CD4-positive, alpha-beta memory T cell (primary cell): ENCODE measurements around the gene QSOX2. TPM values are rescaled to one million over a fixed set of nuclear protein-coding genes. Genes with fewer than 3 reads are reported as not detected.

Experiments used
- CTCF ChIA-PET: fragments of 350-600 bp; sonication (Branson Sonifier 250); formaldehyde crosslinking; loops from one replicate; lab custom pipeline; 2021; ENCODE audit warnings: inconsistent platforms; ENCODE audit not compliant: partially characterized antibody; lab: Charles Lee
- POLR2A ChIA-PET: fragments of 350-600 bp; sonication (Branson Sonifier 250); formaldehyde crosslinking; loops from one replicate; lab custom pipeline; 2021; ENCODE audit not compliant: partially characterized antibody; lab: Charles Lee
- DNase-seq, 5 donors: peaks; one replicate each; pipeline versions ENCODE4 v3.0.0 to v3.0.0-alpha.2; 2020 to 2022; ENCODE audit warnings: mixed read lengths in 1 of 5
- H3K27ac ChIP-seq: one replicate; pipeline ENCODE4 v1.7.0; 2013; ENCODE audit warnings: low read depth, low read length
- H3K27me3 ChIP-seq: 2 replicates; pipeline ENCODE4 v1.7.0; 2013; ENCODE audit warnings: mild to moderate bottlenecking, low read length, moderate library complexity; ENCODE audit not compliant: insufficient read depth
- H3K36me3 ChIP-seq: 2 replicates; pipeline ENCODE4 v1.7.0; 2013; ENCODE audit warnings: mild to moderate bottlenecking, low read length, moderate library complexity; ENCODE audit not compliant: insufficient read depth
- H3K4me1 ChIP-seq: 2 replicates; pipeline ENCODE4 v1.7.0; 2013; ENCODE audit warnings: mild to moderate bottlenecking, low read length, moderate library complexity; ENCODE audit not compliant: insufficient read depth
- H3K4me3 ChIP-seq, 2 donors: one replicate each; pipeline ENCODE4 v1.7.0; 2013; ENCODE audit warnings: low read length in 2 of 2, mild to moderate bottlenecking in 1 of 2
- H3K9me3 ChIP-seq, 2 donors: one replicate each; pipeline ENCODE4 v1.7.0; 2013; ENCODE audit warnings: low read length in 2 of 2, control low read depth in 1 of 2; ENCODE audit not compliant: control insufficient read depth in 1 of 2
- H3K27ac Mint-ChIP-seq, 7 donors: one replicate each; pipeline ENCODE4 v1.8.0; 2020 to 2021; ENCODE audit warnings: mixed read lengths in 7 of 7, mild to moderate bottlenecking in 6 of 7, inconsistent platforms in 3 of 7, moderate library complexity in 3 of 7
- H3K27me3 Mint-ChIP-seq, 2 donors: one replicate each; pipeline ENCODE4 v1.8.0; 2020 to 2021; ENCODE audit warnings: mixed read lengths in 2 of 2
- H3K36me3 Mint-ChIP-seq, 2 donors: one replicate each; pipeline ENCODE4 v1.8.0; 2020 to 2021; ENCODE audit warnings: mixed read lengths in 2 of 2, inconsistent platforms in 1 of 2, mild to moderate bottlenecking in 1 of 2
- H3K4me1 Mint-ChIP-seq, 4 donors: one replicate each; pipeline ENCODE4 v1.8.0; 2020 to 2021; ENCODE audit warnings: mixed read lengths in 4 of 4, mild to moderate bottlenecking in 1 of 4
- H3K4me3 Mint-ChIP-seq, 8 donors: one replicate each; pipeline ENCODE4 v1.8.0; 2020 to 2021; ENCODE audit warnings: mixed read lengths in 8 of 8, mild to moderate bottlenecking in 7 of 8, moderate library complexity in 6 of 8, inconsistent platforms in 3 of 8
- H3K9me3 Mint-ChIP-seq, 8 donors: one replicate each; pipeline ENCODE4 v1.8.0; 2020 to 2021; ENCODE audit warnings: mixed read lengths in 8 of 8, mild to moderate bottlenecking in 5 of 8, inconsistent platforms in 3 of 8, moderate library complexity in 1 of 8
- intact Hi-C: fragments of 100-400 bp; cut with micrococcal nuclease; formaldehyde crosslinking; loops from one replicate; pipeline ENCODE4 v1.15.1; 2023
- polyA plus RNA-seq, 2 donors: library from polyadenylated mRNA; unstranded; fragments of 300-500 nt; fragmentation: Illumina TruSeq; gene quantifications; one replicate each; pipeline ENCODE4 v1.2.3, GENCODE V29; 2021
- total RNA-seq, 2 experiments: library from RNA; stranded (reverse); gene quantifications; one replicate each; pipeline ENCODE4 v1.2.3, GENCODE V29; 2021

The QSOX2 gene
- total and polyA plus RNA-seq, 4 experiments from 2014 or later, result 0.35 to 15.0 (median 7.9) TPM

DNA sequence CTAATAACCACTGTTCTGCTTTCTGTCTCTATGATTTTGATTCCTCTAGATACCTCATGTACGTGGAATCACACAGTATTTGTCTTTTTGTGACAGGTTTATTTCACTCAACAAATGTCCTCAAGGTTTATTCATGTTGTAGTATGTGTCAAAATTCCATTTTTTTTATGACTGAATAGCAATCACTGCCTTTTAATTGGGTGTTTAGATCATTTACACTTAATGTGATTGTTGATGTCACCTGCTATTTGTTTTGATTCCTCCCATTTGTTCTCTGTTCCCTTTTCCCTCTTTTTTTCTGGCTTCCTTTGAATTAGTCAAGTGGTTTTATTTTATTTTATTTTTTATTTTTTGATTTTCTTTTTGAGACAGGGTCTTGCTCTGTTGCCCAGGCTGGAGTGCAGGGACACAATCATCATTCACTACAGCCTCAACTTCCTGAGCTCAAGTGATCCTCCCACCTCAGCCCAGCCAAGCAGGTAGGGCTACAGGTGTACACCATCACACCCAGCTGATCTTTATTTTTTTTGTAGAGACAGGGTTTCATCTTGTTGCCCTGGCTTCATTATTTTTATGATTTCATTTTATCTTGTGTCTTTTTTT, 82.3 kb downstream of the QSOX2 start:
- no peak overlapping the region for H3K27ac ChIP-seq
- no peaks in the 10 kb centered on the region for H3K27me3 ChIP-seq
- no peaks in the 10 kb centered on the region for H3K36me3 Mint-ChIP-seq
- H3K27ac Mint-ChIP-seq, result no peak overlapping the region
- no peaks in the 10 kb centered on the region for H3K36me3 ChIP-seq
- intact Hi-C loops, result no loop called here
- POLR2A ChIA-PET, result no interaction called here
- no peaks in the 10 kb centered on the region for H3K4me1 Mint-ChIP-seq
- CTCF ChIA-PET, result interaction anchor here (1.2 kb wide), 1 partner anchor 121 kb away, joined by 4 read pairs; no protein-coding TSS in a partner anchor
- H3K4me3 ChIP-seq, result no peak overlapping the region
- DNase-seq, result no peak
- no peaks in the 10 kb centered on the region for H3K9me3 ChIP-seq
- H3K4me1 ChIP-seq, result no peaks in the 10 kb centered on the region
- H3K9me3 Mint-ChIP-seq, result peaks cover 0 to 7% (median 3%) of the 10 kb centered on the region in 8 donors
- H3K27me3 Mint-ChIP-seq, result peaks cover 4 to 8% of the 10 kb centered on the region in 2 donors
- H3K4me3 Mint-ChIP-seq, result no peak overlapping the region

DNA sequence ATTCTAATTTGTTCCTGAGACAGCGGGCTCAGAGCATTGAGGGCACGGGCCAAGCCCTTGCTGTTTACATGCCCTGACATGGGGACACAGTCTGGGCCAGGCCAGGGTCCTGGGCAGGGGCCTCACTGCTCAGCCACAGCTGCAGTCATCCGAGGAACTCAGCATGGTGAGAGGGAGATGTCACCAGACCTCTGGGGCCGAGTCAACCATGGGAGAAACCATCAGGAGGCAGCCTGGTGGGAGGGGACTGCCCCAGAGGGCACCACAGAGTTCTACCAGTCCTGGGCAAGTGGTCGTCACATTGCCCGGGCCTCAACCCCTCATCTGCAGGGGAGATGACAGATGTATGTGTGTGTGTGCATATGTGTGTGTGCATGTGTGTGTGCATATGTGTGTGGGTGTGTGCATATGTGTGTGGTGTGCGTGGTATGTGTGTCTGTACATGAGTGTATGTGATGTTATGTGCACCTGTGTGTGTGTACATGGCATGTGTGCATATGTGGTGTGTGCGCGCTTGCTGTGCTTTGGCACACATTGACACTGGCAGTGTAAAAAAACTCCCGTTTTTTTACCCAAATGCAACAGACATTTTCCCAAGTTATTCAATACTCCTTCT, 84.5 kb downstream of the QSOX2 start:
- Histone ChIP-seq H3K27me3 (no peaks in the 10 kb centered on the region), H3K27ac (no peak overlapping the region), H3K9me3 (no peaks in the 10 kb centered on the region), H3K4me1 (no peaks in the 10 kb centered on the region), H3K36me3 (no peaks in the 10 kb centered on the region), H3K4me3 (no peak overlapping the region)
- no peak for DNase-seq
- Mint-ChIP-seq H3K27me3 (peaks cover 5% of the 10 kb centered on the region in 2 donors), H3K9me3 (peaks cover 0 to 7% (median 3%) of the 10 kb centered on the region in 8 donors), H3K4me1 (no peaks in the 10 kb centered on the region), H3K36me3 (no peaks in the 10 kb centered on the region), H3K4me3 (no peak overlapping the region), H3K27ac (no peak overlapping the region)
- CTCF ChIA-PET, result no interaction called here
- intact Hi-C loops, result no loop called here
- POLR2A ChIA-PET, result no interaction called here

DNA sequence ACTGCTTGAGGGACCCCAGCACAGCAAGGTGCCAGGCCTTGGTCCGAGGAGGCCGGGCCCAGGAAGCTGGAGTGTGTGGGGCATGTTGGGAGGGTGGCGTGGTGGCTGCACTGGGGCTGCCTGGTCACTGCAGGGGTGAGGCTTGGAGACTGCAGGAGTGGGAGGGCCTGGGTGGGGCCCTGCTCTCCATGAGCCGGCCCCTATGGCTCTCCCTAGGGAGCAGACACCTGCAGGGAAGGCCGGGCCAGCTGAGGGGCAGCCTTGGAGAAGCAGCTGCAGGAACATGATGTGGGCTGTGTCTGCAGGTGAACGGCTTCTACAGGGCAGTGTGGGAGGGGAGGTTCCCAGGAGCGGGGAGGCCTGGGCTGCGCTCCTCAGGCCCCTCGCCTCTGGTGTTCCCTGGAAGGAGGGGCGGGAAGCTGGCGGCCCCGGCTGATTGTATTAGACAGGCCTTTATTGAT, 85.2 kb downstream of the QSOX2 start:
- no peak overlapping the region for H3K4me3 ChIP-seq
- H3K27ac Mint-ChIP-seq, result no peak overlapping the region
- ChIA-PET CTCF (no interaction called here), POLR2A (no interaction called here)
- no peaks in the 10 kb centered on the region for H3K4me1 ChIP-seq
- H3K27me3 Mint-ChIP-seq, result peaks cover 5 to 7% of the 10 kb centered on the region in 2 donors
- no peaks in the 10 kb centered on the region for H3K27me3 ChIP-seq
- intact Hi-C loops, result no loop called here
- no peaks in the 10 kb centered on the region for H3K36me3 ChIP-seq
- no peak overlapping the region for H3K4me3 Mint-ChIP-seq
- H3K9me3 Mint-ChIP-seq, result peaks cover 0 to 7% (median 3%) of the 10 kb centered on the region in 8 donors
- H3K4me1 Mint-ChIP-seq, result no peaks in the 10 kb centered on the region
- H3K27ac ChIP-seq, result no peak overlapping the region
- no peaks in the 10 kb centered on the region for H3K9me3 ChIP-seq
- DNase-seq, result no peak
- no peaks in the 10 kb centered on the region for H3K36me3 Mint-ChIP-seq

DNA sequence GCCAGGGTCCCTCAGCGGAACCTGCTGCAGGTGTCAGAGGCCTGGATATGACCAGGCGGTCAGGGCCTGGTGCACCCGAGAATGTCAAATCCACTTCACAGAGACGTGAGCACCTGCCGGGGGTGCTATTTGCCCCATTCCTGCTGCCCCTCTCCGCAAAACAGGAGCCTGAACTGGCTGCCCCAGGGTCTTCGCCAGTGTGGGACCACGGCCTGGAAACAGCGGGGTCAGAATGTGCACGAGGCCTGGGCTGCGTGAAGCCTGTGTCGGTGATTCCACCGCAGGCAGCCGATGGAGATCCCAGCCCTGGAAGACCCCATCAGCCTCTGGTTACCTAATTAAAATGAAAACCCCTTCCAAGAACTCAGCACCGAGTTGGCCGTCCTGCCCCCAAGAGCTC, 85.8 kb downstream of the QSOX2 start:
- peaks cover 7 to 12% of the 10 kb centered on the region in 2 donors for H3K27me3 Mint-ChIP-seq
- no peak overlapping the region for H3K4me3 ChIP-seq
- no peaks in the 10 kb centered on the region for H3K4me1 ChIP-seq
- no peak overlapping the region for H3K27ac Mint-ChIP-seq
- POLR2A ChIA-PET, result no interaction called here
- no peaks in the 10 kb centered on the region for H3K4me1 Mint-ChIP-seq
- peaks cover 0 to 7% (median 3%) of the 10 kb centered on the region in 8 donors for H3K9me3 Mint-ChIP-seq
- no peak for DNase-seq
- intact Hi-C loops, result no loop called here
- H3K36me3 Mint-ChIP-seq, result no peaks in the 10 kb centered on the region
- H3K27ac ChIP-seq, result no peak overlapping the region
- H3K9me3 ChIP-seq, result no peaks in the 10 kb centered on the region
- no peaks in the 10 kb centered on the region for H3K36me3 ChIP-seq
- H3K4me3 Mint-ChIP-seq, result no peak overlapping the region
- CTCF ChIA-PET, result no interaction called here
- H3K27me3 ChIP-seq, result no peaks in the 10 kb centered on the region

DNA sequence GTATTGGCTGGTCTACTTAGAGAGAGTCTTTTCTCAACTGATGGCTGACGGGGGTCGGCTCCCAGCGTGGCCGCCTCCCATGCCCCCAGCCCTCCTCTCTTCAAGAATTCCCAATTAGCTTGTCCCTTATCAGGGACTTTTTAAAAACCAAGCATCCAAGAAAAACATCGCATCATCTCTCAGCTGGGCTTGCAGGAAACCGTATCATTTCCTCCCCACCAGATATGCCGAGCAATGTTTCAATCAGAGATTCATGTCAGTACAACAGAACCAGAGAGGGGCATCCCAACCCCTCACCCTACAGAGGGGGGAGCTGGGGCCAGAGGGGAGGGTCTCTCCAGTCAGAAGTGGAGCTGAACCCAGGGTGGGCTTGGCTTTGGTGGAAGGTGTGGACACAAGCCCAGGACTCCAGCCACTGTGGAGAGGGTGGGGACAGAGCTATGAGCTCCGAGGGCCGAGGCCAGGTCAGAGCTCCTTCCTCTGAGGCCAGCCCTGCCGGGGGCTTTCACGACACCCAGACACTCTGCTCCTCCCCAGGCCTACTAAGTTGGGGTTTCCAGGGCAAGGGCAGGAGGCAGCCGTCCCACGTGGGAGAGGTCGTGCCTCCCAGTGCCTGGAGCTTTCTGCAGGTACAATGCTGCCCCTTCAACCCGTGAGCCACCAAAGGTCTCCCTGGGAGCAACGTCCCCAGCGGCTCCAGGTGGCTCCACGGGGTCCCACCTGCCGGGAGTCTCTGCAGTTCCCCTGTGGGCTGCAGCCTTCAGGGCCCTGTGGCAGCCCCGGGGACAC, 87.9 kb downstream of the QSOX2 start:
- Mint-ChIP-seq H3K9me3 (no peaks in the 10 kb centered on the region), H3K36me3 (no peaks in the 10 kb centered on the region), H3K27me3 (peaks cover 5 to 13% of the 10 kb centered on the region in 2 donors), H3K27ac (peak overlapping the region in 1 of 7 donors; percentile 13), H3K4me3 (no peak overlapping the region), H3K4me1 (no peaks in the 10 kb centered on the region)
- no peaks in the 10 kb centered on the region for H3K27me3 ChIP-seq
- intact Hi-C loops, result no loop called here
- H3K9me3 ChIP-seq, result no peaks in the 10 kb centered on the region
- DNase-seq, result no peak
- H3K27ac ChIP-seq, result no peak overlapping the region
- no peaks in the 10 kb centered on the region for H3K4me1 ChIP-seq
- no peaks in the 10 kb centered on the region for H3K36me3 ChIP-seq
- CTCF ChIA-PET, result no interaction called here
- POLR2A ChIA-PET, result no interaction called here
- no peak overlapping the region for H3K4me3 ChIP-seq

Other genes with a start within 250 kb of the QSOX2 start
- gene NACC2, start 150.5 kb downstream of the QSOX2 start, total RNA-seq, result 10 to 100 TPM; 11.5 to 12.2 TPM
- 1 to 10 TPM in 1 of 2 donors, under 1 TPM in 1; 0.58 to 2.6 TPM for gene NACC2, start 150.5 kb downstream of the QSOX2 start, polyA plus RNA-seq
- 10 to 100 TPM; 52.1 to 55.8 TPM for gene TMEM250, start 126.9 kb downstream of the QSOX2 start, total RNA-seq
- gene TMEM250, start 126.9 kb downstream of the QSOX2 start, polyA plus RNA-seq, result 10 to 100 TPM; 46.7 to 67.3 TPM
- not detected for gene LHX3, start 40.7 kb downstream of the QSOX2 start, total RNA-seq
- not detected for gene LHX3, start 40.7 kb downstream of the QSOX2 start, polyA plus RNA-seq
- gene CCDC187, start 58.3 kb upstream of the QSOX2 start, total RNA-seq, result not detected
- gene CCDC187, start 58.3 kb upstream of the QSOX2 start, polyA plus RNA-seq, result not detected
- gene GPSM1, start 81.7 kb upstream of the QSOX2 start, total RNA-seq, result 1 to 10 TPM; 7.6 to 8.1 TPM
- 1 to 10 TPM in 1 of 2 donors, under 1 TPM in 1; 0.78 to 1.6 TPM for gene GPSM1, start 81.7 kb upstream of the QSOX2 start, polyA plus RNA-seq
- 10 to 100 TPM; 26.0 to 32.3 TPM for gene DNLZ, start 117.9 kb upstream of the QSOX2 start, total RNA-seq
- gene DNLZ, start 117.9 kb upstream of the QSOX2 start, polyA plus RNA-seq, result 10 to 100 TPM; 71.3 to 86.1 TPM
- 1 to 10 TPM in 1 of 2 experiments, under 1 TPM in 1; 0.70 to 1.2 TPM for gene CARD9, start 127.9 kb upstream of the QSOX2 start, total RNA-seq
- under 1 TPM in 1 of 2 donors, not detected in 1; 0.41 TPM for gene CARD9, start 127.9 kb upstream of the QSOX2 start, polyA plus RNA-seq
- gene SNAPC4, start 154.4 kb upstream of the QSOX2 start, total RNA-seq, result 10 to 100 TPM; 13.1 to 15.4 TPM
- 1 to 10 TPM in 1 of 2 donors, under 1 TPM in 1; 0.35 to 2.1 TPM for gene SNAPC4, start 154.4 kb upstream of the QSOX2 start, polyA plus RNA-seq
- 10 to 100 TPM; 82.9 to 85.9 TPM for gene ENTR1, start 164.8 kb upstream of the QSOX2 start, total RNA-seq
- gene ENTR1, start 164.8 kb upstream of the QSOX2 start, polyA plus RNA-seq, result 10 to 100 TPM in 1 of 2 donors, 1 to 10 TPM in 1; 8.3 to 12.7 TPM
- 10 to 100 TPM; 71.8 to 73.3 TPM for gene PMPCA, start 164.8 kb upstream of the QSOX2 start, total RNA-seq
- 10 to 100 TPM; 44.2 to 45.2 TPM for gene PMPCA, start 164.8 kb upstream of the QSOX2 start, polyA plus RNA-seq
- gene INPP5E, start 194.0 kb upstream of the QSOX2 start, total RNA-seq, result 10 to 100 TPM; 29.1 to 31.2 TPM
- gene INPP5E, start 194.0 kb upstream of the QSOX2 start, polyA plus RNA-seq, result 1 to 10 TPM; 2.0 to 5.0 TPM
- gene SEC16A, start 237.2 kb upstream of the QSOX2 start, total RNA-seq, result 10 to 100 TPM; 82.9 to 87.7 TPM
- gene SEC16A, start 237.2 kb upstream of the QSOX2 start, polyA plus RNA-seq, result 10 to 100 TPM in 1 of 2 donors, 1 to 10 TPM in 1; 6.6 to 39.3 TPM